Measurements from ENCODE around the gene RAD18.

The RAD18 gene

DNA sequence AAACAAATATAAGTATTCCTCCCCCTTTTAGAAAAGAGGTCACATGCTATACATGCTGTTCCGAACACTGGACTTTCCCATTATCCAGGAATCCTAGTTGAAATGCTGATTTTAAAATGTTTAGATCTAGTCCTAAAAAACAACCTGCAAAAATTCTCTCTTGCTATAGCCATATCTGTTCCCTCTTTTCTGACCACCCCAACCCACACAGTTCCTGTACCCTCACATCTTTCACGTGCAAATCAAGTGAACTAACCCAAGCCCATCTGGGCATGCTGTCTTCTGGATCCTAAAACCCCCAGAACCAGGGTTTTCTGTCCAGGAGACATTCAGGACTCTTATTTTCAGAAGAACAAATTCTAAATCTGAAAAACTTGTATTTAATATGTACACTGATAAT lies 67.4 kb downstream of the RAD18 start:
- DNase-seq (ENCODE audit: low spot score): no peak

DNA sequence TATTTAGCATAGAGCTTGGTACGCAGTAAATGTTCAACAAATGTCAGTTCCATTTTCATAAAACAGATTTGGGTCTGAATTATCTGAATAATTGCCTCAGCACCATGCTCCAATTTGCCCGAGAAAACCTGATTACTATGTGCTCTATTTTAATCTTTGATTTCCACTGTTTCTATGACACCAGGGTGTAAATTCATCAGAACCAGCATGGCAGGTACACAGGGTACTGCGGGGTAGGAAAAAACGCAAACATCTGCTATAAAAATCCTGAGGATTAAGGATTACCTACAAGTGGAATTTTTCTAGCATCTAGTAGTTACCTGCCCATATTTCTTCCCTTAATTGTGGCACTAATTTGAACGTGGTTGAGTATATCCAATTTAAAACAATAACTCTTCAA lies 70.3 kb downstream of the RAD18 start:
- no peak for DNase-seq (ENCODE audit: low spot score)

DNA sequence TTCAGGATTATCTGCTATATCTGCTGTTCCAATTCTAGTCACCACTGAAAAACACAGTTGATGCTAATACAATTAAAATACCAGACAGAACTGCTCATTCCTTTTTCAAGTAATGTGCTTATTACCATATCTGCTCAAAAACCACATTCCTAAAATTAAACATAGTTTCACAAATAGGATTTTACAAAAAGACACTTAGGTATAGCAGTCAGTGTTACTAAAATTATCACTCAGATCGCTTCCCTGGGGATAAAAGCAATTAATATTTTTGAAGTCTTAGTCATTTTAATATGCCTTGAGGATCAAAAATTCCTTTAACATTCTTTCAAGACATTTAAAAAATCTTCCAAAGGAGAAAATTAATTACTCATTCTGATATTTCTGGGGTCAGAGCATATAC lies 71.5 kb downstream of the RAD18 start:
- no peak for DNase-seq (ENCODE audit: low spot score)

DNA sequence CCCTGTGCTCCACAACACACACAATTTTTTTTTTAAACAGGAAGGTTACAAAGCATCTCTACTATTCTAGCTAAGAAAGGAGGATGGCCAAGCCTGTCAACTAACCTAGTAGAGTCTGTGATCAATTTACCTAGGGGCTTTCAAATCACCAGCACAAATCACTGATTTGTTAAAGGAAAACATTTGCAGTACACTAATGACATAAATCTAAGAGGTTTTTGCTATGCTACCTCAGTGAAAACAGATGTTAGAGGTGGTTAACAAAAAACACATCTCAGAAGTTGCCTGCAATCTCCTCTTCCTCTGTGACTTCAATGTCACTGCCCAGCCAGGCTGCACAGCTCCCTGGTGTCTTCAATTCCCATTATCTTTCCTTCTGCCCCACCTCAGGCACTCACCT lies 72.0 kb downstream of the RAD18 start:
- no peak for DNase-seq (ENCODE audit: low spot score)

DNA sequence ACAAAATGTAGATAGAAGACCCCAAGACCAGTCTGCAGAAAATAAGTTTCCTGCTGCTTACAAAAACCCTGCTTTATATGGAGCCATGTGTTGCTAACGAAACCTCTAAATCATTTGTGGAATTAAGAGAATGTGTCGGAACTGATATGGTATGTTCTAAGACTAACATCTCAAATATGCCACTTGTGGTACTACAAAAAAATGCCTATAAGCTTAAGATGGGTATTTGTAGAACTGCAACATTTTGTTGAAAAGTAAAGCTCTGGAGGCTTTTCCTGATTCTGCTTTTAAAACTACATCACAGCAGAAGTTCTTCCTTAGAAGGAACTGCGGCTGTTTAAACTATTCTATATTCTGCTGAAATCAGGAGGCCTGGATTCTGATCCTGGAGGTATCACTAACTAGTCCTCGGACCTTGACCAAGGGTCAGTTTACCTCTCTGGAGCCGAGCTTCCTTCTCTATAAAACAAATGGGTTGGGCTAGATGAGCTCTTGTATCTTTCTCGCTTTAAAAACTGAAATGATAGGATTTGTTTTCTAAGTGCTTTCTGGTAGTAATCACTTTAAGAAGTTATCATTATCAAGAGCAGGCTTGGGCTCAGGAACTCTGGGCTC lies 74.9 kb downstream of the RAD18 start:
- no peak for DNase-seq (ENCODE audit: low spot score)

DNA sequence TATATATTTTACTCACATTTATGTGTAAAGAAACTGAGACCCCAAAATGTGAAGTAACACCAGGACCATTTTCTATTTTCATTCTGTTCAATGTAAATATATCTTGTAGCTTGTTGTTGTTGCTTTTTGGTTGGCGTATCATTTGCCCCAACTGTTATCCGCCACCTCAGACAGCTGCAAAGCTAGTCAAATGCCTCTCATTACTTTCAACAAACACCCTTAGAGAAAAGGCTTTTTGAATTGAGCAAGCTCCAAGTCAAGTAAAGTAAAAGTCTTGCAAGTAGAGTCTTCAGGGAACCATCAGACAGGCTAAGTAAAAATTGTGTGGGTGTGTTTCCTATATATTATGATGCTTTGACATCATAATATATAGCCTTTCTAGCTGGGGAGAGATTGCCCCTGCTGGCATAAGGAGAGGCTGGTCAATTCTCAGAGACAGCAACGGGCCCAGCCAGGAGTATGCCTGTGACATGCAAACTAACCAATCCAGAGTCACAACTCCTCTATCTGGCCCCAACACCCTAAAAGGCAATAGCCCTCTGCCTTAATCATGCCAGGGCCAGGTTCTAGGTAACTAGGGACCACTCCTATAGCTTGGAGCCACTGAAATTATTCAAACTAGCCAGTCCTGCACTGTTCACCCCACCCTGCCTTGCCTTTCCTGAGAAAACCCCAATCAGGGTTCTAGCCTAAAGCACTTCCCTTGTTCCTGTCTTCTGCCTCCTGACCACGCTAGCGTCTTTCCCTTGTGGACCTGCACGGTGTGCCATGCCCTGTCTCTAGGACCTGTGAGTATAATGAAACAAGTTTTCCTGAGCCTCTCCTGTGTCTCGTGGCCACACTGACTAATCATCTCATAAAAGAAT lies 75.6 kb downstream of the RAD18 start:
- no peak for DNase-seq (ENCODE audit: low spot score)

DNA sequence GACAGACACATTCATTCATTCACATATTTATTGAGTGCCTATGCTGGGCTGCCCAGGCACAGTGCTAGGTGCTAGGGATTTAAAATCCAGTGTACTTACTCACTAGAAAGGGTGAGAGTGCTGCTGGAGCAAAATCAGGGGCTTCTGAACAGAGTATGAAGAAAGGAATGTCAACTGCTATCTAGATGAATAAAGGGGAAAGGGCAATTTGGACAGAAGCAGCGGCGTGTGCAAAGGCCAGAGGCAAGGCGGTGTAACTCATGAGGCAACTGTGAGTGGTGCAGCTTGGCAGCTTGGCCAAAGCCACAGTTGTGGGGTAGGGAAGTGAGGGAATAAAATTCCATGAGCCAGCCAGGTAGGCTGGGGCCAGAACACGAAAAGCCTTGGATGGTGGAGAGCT lies 76.7 kb downstream of the RAD18 start:
- DNase-seq (ENCODE audit: low spot score): no peak

DNA sequence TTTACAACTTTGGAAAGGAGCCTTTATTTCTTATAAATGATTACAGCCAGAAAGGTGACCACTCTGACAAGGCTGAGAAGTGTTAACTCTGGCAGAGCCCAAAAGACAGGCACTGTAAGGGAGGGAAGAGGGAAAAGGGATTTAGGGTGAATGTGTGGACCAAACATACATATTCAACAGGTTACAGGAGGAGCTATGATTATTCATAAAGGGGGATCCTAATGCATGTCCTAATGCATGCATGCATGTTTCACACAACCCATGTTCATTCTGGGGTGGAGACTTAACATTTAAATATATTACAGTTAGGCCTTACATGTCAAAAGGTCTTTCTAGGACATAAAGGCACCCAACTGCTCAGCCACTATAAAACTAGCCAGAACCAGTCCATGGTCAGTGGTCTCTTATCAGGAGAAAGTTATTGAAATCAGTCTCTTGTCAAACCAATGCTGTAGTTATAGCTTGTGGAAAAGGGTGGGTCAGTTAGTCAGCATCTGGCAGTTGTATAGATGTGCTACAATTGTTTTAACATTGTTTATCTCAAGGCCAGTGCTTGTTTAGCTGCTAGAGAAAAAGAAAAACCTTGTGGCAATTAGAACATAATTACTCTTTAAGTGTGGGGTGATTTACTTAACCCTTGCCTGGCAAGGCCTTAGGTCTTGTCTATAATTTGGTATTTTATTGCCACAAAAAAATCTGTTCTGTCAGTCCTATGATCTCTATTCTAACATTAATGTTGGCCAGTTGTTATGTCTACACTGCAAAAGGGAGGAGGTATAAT lies 77.5 kb downstream of the RAD18 start:
- no peak for DNase-seq (ENCODE audit: low spot score)

DNA sequence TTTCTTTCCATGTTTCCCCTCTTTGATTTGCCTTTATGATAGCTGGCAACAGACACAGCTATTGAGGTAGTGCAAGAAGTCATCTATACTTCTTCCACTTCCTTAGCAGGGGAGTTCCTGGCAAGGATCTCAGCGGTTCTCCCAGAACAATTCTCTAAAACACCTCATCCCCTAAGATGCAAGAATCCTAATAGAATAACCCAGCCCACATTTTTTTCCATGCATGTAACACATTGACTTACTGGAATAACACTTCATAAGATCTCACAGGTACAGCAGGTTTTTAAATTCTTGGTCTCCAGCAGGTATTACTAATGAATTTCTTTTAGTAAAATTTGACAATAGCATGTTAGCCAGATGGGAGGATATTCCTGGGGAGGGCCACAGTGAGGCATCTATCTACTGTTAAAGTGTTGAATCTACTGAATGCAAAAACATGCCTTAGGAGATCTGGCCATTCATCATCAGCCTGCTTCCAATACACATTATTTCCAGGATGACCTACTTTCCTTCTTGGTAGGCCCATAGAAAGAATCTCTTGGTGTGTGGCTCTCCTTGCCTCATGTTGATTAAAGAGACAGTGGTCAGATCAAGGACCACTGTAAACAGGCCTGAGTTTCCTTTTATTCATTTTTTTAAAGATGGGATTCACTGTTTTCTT lies 78.5 kb downstream of the RAD18 start:
- no peak for DNase-seq (ENCODE audit: low spot score)

DNA sequence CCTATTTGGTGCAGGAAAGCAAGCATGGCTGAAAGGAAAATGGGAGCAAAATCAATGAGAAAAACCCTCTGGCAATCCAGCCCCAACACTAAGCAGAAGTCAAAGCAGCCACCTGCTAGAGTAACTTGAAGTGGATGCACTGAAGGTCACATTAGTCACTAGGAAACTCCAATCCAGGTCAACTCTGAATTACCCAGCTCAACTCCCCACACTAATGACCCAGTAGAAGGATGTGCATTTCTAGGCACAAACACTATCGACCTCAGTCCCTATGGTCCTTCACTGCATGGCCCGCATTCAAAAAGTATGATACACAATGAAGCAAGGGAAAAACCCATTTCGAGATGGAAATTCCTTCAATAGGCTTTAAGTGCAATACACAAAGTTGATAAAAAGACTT lies 80.6 kb downstream of the RAD18 start:
- DNase-seq (ENCODE audit: low spot score): no peak

DNA sequence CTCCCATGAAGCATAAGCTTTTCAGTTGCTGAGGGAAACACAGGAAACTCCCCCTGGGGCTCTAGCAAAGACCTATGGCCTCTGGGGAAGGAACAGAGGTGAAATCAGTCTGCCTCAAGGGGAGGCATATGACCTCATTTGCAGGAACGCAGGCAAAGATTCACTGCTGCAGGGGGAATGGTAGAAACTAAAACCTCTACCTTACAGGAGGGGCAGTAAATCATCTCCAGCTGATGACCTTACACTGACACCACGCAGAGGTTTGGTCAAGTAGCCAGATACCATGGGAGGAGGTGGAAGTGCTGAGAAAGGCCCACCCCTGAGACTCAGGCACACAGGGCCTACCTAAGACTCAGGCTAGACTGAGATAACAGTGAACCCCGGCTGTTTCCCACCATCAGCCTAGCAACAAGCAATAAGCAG lies 81.1 kb downstream of the RAD18 start:
- no peak for DNase-seq (ENCODE audit: low spot score)

DNA sequence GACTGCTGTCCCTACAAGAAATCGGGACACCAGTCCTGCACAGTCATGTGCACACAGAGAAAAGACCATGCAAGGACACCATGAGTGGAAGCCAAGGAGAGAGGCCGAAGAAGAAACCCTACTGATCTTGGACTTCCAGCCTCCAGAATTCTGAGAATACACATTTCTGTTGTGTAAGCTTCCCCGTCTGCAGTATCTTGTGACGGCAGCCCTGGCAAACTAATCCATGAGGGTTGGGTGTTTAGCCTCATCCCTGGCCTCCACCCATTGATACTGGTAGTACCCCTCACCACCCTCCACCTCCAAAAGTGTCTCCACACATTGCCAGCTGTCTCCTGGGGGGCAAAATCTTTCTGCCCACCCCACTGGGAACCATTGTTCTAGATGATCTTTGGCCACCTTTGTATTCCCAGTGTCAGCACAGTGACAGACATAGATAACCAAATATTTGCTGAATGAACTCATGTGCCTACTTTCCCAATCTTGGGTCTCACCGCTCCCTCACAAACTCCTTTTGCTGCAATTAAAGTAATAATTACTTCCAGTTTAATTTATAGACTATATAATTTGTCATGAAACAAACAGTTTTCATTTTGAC lies 83.8 kb downstream of the RAD18 start:
- DNase-seq (ENCODE audit: low spot score): no peak

DNA sequence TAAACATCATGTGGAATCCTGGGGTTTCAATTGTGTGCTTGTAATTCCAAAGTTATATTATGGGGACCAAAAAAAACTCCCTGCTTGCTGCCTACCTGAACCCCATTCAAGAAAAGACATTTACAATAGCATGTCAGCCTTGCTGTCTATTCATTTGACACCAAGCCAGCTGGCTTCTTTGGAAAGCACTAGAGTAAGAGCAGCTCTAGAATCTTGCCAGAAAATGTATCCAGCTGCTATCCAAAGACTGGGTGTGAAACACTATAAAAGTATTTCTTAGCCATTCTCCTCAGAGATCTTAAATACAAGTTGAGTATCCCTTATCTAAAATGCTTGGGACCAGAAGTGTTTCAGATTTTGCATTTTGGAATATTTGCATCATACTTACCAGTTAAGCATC lies 87.4 kb downstream of the RAD18 start:
- DNase-seq (ENCODE audit: low spot score): no peak

DNA sequence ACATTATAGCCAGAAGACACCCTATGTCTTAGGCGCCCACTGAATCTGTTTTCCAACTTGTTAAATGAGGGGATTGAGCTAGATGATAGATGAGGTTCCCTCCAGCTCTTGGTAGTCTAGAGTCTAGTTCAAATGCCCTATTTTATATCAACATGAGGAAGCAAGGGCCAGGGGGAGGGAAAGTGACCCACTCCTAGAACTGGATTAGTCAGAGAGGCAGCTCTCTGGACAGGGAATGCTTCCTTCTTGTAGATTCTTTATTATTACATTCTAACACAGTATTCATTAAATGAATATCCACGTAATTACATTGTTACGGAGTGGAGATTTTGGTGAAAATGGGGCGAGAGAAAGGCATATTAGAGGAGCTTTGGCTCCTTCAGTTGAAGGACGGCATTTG lies 89.5 kb downstream of the RAD18 start:
- DNase-seq (ENCODE audit: low spot score): no peak

DNA sequence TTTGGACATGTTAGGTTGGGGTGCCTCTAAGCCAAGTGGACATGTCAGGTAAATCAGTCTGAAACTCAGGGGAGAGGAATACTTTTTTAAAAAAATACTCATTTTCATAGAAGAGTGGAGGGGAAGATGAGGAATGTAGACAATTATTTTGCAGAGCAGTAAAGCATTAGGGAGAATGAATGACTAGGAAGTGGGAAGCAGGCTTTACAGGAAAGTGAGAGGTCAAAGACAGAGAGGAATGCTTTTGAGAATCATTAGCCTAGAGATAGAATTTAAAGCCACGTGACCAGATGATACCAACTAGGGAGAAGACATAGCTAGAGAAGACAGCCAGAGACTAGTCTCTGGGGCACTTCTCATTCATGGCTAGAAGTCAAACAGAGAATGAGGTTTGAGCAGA lies 91.0 kb downstream of the RAD18 start:
- no peak for DNase-seq (ENCODE audit: low spot score)

DNA sequence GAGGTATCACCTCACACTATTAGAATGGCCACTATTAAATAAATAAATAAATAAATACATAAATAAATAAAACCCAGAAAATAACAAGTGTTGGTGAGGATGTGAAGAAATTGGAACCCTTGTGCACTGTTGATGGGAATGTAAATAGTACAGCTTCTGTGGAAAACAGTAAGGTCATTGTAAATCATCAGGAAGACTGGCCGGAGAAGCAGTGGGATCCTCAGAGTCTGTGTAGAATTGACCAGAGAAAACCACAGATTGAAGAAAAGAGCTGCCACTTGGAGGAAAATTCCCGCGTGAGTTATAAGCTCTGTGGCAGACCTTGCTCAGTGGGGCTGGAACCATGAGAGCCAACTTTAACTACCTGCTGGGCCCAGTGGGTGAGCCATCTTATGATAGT lies 92.0 kb downstream of the RAD18 start:
- peak; percentile 43 for DNase-seq (ENCODE audit: low spot score)

DNA sequence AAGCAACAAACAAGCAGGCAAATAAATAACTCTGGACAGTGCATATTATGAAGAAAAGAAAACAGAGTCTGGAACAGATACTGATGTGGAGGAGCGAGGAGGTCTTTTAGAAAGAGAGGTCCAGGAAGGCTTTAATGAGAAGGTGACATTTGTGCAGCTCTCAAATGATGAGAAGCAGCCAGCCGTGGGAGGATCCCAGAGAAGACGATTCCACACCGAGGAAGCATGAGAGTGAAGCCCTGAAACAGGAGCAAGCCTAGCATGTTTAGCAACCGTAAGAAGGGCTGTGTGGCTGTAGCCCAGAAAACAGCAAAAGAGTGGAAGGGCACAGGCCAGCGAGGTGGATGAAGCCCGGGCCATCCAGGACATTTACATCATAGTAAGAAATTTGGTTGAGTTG lies 93.1 kb downstream of the RAD18 start:
- DNase-seq (ENCODE audit: low spot score): no peak

DNA sequence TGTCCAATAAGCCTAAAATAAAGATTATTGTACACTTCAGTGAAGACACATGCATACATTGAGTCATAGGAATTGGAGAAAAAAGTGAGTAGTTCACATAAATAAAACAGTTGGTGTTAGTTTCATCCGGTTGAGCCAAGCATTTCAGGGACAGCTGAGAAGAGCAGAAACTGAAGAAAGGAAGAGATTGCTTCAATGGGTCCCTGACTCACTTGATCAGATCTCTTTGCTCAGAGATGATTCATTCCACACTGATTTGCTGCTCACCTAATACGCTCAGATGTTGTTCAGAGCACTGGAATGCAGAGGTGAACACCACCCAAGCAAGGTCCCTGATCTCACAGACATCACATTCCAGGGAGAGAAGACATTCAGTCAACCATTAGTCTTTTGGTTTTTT lies 93.7 kb downstream of the RAD18 start:
- DNase-seq (ENCODE audit: low spot score): no peak

DNA sequence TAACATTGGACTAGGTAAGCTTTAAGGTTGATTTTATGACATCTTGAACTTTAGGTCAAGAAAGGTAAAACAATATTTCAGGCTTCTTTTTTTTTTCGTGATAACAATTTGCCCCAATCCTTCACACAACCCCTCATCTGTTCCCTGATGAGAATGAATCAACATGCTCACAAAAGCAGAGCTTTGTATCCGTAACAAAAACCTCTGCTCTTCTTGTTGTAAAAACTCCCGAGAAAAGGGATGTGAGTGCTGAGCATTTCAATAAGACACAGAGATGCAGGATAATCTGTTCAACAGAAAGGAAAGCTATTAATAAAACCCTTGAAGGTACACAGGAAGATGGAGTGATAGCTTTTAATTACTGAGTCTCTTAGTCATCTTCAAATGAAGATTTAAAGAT lies 94.3 kb downstream of the RAD18 start:
- peak; percentile 30 for DNase-seq (ENCODE audit: low spot score)

DNA sequence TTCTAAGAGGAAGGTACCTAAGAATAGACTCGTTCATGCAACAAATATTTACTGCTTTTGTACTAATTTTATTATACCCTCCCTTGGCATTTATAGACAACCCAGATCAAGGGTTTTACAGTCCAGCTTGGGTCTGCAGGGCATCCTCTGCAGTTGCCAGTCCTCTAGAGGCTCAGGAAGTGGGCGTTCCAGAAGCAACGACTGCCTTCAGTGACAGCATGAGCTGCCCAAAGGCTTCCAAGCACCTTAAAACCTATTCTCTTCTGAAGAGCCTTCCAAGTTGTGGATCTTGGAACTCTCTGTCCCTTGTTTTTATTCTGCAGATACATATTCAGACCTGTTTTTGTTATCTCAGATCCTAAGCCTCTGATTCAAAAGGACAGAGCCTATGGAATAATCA lies 95.6 kb downstream of the RAD18 start:
- DNase-seq (ENCODE audit: low spot score): no peak

DNA sequence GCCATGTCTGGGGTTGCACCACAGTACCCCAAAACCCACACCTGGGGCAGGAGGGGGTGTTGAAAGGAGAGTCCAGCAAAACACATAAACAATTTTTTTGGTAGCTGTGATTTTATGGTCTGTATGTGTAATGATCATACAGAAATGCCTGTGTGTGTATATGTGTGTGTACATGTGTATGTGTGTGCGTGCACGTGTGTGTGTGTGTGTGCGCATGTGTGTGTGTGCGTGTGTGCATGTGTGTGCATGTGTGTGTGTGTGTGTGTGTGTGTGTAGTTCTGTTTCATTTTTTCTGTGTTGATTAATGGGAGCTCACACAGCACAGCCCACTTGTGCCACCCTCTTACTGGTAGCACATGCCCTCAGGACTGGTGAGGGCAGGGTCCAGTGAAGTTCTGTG lies 97.6 kb downstream of the RAD18 start:
- DNase-seq (ENCODE audit: low spot score): no peak
